GM10266 (cell line): Measurements from ENCODE around the gene OR5K1.

Source experiments
- DNase-seq: peaks from one replicate; pipeline ENCODE4 v3.0.0; 2012; ENCODE audit errors: extremely low spot score
- TF ChIP-seq, protein P1 (sequence below): IDR thresholded peaks from 2 replicates; pipeline ENCODE4 v1.5.1; 2012; ENCODE audit warnings: mild to moderate bottlenecking, low read depth; ENCODE audit not compliant: control insufficient read depth, insufficient read depth; ENCODE audit errors: missing control alignments

OR5K1 gene

DNA sequence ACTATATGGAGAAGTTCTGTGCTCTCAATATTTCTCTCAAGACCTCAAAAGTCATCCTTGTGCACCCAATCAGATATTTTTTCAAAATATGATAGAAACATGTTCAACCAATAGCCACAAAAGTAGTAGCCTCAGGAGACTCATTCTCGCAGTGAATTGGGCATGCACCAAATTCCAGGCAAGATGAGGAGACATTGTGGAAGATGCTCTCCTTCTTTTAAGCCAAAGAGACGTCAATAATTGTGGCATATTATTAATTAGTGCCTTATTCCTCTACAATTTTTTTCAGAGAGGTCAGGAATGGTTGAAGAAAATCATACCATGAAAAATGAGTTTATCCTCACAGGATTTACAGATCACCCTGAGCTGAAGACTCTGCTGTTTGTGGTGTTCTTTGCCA, 34.4 kb downstream of the OR5K1 start, which contains the start of gene OR5K2:
OR5K2 (plus strand) TSS at position 301 of the 400 bp plus-strand sequence; CDS start at position 301, 0 bp downstream.
- DNase-seq = no peak

DNA sequence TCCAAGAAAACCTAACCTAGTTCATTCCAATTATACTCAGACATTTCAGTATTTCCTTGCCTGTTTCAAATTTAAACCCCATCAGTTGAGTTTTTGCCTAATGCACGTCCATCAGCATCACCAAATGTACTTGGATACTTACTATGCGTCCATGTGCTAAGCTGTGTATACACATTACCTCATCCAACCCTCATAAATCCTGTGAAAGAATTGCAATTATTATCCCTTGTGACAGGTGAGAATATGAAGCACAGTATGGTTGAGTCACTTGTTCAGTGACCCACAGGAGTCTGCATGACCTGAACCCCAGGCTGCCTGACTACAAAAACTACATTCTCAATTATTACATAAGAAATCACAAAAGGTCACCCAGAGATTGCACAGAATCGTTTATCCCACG, 37.0 kb downstream of the OR5K1 start:
- no peak for DNase-seq
- TF ChIP-seq, protein P1, sequence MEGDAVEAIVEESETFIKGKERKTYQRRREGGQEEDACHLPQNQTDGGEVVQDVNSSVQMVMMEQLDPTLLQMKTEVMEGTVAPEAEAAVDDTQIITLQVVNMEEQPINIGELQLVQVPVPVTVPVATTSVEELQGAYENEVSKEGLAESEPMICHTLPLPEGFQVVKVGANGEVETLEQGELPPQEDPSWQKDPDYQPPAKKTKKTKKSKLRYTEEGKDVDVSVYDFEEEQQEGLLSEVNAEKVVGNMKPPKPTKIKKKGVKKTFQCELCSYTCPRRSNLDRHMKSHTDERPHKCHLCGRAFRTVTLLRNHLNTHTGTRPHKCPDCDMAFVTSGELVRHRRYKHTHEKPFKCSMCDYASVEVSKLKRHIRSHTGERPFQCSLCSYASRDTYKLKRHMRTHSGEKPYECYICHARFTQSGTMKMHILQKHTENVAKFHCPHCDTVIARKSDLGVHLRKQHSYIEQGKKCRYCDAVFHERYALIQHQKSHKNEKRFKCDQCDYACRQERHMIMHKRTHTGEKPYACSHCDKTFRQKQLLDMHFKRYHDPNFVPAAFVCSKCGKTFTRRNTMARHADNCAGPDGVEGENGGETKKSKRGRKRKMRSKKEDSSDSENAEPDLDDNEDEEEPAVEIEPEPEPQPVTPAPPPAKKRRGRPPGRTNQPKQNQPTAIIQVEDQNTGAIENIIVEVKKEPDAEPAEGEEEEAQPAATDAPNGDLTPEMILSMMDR = no peak

More for the DNA sequence above, 34.4 kb downstream of the OR5K1 start, which contains the start of gene OR5K2:
- TF ChIP-seq, protein P1 = no peak

DNA sequence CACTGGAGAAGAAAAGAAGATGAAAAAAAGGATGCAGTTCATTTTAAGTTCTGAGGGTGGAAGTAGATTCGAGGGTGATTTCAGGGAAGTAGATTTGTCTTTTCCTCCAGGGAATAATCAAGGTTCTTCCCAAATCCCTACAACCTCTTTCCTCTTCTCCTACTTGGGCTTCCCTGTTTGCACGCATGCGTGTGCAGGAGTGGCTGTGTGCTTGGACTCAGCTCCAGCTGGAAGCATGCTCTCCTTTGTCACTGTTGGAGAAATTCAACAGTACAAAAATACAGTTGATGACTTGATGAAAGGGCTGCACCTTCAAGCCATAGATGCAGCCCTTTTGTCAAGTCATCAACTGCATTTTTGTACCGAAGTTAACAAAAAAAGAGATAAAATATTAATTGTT, 38.3 kb downstream of the OR5K1 start:
- DNase-seq = no peak
- TF ChIP-seq, protein P1 = no peak

DNA sequence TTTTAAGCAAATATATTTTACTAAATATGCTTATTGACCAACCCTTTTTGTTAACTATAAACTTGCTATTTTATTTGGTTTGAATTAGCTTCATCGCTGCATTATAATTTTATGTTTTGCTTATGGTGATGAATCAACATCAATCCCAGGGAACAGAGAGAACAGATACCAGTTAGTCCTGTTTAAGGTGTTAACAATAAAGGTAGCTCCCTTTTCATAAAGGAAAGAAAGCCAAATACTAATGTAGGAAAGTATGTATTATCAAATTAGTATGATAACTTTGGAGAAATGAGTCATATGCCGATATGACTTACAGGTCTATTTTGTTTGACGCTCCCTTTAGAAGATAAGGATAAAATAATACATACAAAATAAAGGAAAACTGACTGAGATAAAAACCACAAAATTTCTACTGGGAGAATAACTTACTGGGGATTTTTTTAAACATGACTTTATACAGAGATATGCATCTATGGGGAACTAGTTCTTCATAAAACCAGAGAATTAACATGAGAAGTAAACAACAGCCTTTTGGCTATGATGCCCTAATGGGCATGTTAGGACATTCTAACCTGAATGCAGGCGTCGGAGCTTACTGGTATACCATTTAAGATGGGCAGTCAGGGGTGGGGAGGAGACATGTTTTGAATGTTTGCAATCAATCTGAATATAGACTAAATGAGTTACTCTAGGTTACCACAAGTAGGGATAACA, 39.0 kb downstream of the OR5K1 start:
- TF ChIP-seq, protein P1 = no peak
- no peak for DNase-seq

DNA sequence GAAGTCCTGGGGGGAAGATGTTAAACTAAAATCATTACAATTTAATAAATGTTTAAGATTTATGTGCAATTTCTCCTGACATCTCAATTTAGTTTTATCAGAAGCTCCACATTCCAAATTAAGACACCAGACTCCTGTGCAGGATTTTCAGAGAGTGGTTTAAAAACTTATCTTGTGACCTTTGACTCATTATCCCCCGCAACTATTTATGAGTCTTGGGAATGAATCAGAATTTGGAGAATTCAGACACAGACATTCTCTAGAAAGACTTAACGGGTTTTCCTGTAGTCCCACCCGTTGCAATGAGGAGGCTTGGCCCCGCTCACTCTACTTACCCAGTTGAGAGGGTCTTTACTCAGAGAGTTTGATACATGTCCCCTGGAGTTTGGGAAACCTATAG, 41.5 kb downstream of the OR5K1 start:
- TF ChIP-seq, protein P1 = no peak
- no peak for DNase-seq

DNA sequence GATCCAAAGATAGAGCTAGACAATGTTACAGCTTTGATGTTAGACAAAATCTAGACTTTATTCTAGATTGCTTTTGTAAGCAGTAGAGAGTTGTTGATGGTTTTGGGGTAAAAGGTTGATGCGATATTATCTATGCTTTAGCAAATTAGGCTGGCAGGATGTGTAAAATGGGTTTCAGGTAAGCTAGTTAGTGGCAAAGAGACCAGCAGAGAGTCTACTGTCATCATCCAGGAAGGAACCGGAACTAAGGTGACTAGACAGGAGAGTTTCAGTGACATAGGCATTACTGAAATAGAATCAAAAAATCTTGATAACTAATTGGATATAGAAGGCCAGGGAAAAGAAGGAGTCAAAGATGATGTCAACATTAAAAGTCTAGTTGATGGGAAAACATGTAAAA, 45.6 kb downstream of the OR5K1 start:
- DNase-seq = no peak
- TF ChIP-seq, protein P1 = no peak

DNA sequence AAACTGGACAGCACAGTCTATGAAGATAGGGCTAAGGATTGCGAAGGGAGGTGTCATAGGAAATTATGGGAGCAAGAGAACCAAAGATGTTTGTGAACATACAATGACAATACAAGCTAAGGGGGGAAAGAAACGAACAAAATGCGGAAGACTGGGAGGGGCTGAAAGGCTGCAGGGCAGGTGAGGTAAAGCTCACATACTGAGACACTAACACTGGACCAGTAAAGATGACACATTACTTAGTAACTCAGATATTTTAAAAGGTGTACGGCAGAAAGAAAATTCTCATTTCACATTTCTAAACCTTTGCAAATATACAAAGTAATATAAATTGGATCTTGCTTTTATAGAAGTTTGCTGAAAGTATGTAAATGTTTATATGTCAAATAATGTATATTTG, 49.6 kb downstream of the OR5K1 start:
- TF ChIP-seq, protein P1 = no peak

More for the DNA sequence above, 49.6 kb downstream of the OR5K1 start:
- DNase-seq = no peak
